GM18526 (cell line): ENCODE measurements around the gene SIRT6.

Source experiments
- POLR2A ChIP-seq: IDR thresholded peaks from 3 replicates; pipeline ENCODE4 v1.6.1; 2011; ENCODE audit not compliant: insufficient read length; ENCODE audit errors: extremely low read depth

SIRT6 gene

GRCh38 chr19:4182084-4182810 is at the start of gene SIRT6, which contains the start of gene ANKRD24:
TSS of gene SIRT6 (minus strand) at chr19:4182563. CDS start at chr19:4182539, 24 bp downstream.
TSS of gene ANKRD24 (plus strand) at chr19:4182689. CDS start at chr19:4186426, 3,737 bp downstream.
- TF ChIP-seq POLR2A, result peak; percentile 77

- TF ChIP-seq POLR2A, result peak; percentile 32
Measured at GRCh38 chr19:4229179-4229931, 47.0 kb upstream of the SIRT6 start, which contains the start of gene EBI3. TSS of gene EBI3 (plus strand) at chr19:4229523. CDS start at chr19:4229551, 28 bp downstream.

DNA sequence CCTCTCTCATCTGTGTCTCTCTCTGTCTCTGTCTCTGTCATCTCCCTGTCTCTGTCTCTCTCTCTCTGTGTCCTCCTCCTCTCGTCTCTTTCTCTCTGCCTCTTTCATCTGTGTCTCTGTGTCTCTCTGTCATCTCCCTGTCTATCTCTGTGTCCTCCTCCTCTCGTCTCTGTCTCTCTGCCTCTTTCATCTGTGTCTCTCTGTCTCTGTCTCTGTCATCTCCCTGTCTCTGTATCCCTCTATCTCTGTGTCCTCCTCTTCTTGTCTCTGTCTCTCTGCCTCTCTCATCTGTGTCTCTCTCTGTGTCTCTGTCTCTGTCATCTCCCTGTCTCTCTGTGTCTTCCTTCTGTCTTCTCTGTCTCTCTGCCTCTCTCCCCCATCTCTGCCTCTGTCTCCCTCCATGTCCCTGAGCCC is 46.4 kb upstream of the SIRT6 start:
- no peak for TF ChIP-seq POLR2A

DNA sequence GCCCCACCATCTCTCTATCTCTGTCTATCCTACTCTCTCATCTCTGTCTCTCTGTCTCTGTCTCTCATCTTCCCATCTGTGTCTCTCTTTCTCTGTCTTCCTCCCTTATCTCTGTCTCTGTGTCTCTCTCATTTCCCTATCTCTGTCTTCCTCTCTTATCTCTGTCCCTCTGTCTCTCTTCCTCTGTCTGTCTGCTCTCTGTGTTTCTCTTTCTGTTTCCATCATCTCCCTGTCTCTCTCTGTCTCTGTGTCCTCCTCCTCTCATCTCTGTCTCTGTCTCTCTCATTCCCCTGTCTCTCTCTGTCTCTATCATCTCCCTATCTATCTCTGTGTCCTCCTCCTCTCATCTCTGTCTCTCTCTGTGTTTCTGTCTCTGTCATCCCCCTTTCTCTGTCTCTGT is 45.4 kb upstream of the SIRT6 start:
- TF ChIP-seq POLR2A, result no peak

DNA sequence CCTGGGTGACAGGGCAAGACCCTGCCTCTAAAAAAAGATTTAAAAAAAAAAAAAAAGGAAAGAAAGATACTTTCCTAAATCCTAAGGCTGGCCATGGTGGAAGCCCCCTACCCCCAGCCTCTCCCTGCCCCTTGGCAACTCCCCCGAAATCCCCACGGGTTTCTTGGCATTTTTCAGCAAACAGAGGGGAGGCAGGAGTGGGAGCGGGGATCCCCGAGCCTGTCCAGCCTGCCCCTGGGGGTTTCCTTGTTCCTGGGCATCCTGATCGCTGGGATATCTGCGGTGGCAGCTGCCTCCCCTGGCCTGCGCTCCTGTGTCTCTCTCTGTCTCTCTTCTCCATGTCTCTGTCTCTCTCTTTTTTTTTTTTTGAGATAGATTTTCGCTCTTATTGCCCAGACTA is 43.5 kb upstream of the SIRT6 start:
- TF ChIP-seq POLR2A, result no peak

GRCh38 chr19:4224470-4224869 is 42.1 kb upstream of the SIRT6 start:
- no peak for TF ChIP-seq POLR2A

DNA sequence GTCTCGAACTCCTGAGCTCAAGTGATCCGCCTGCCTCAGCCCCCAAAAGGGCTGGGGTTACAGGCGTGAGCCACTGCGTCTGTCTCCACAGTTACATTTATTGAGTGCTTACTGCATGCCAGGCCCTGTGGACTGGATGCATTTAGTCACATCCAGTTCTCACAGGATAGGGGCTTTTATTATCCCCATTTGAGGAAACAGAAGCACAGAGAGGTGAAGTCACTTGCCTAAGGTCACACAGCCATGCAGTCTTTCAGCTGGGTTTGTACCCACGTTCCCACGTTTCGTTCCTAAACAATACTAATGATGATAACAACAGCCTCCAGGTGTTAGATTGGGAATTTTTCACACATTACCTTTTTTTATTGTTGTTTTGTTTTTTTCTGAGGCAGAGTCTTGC is 37.8 kb upstream of the SIRT6 start:
- no peak for TF ChIP-seq POLR2A

GRCh38 chr19:4217429-4218264 is 35.3 kb upstream of the SIRT6 start:
- TF ChIP-seq POLR2A, result no peak

- no peak for TF ChIP-seq POLR2A
Measured at GRCh38 chr19:4216846-4217245, 34.5 kb upstream of the SIRT6 start.

DNA sequence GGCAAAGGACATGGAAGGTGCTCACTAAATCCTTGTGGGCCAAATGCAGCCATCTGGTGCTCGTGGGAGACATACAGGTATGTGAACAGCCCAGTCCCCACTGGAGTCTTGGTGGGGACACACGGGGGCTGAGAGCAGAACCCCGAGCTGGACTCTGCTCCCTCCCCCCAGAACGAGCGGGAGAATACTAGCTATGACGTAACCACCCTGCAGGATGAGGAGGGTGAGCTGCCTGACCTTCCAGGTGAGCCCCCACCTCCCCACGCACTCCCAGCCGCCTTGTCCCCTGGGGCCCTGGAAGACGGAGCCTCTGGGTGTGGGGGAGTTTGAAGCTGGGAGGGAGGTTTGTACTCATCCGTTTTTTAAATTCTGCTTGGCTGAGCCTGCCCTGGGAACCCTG is 33.4 kb upstream of the SIRT6 start:
- TF ChIP-seq POLR2A, result no peak

DNA sequence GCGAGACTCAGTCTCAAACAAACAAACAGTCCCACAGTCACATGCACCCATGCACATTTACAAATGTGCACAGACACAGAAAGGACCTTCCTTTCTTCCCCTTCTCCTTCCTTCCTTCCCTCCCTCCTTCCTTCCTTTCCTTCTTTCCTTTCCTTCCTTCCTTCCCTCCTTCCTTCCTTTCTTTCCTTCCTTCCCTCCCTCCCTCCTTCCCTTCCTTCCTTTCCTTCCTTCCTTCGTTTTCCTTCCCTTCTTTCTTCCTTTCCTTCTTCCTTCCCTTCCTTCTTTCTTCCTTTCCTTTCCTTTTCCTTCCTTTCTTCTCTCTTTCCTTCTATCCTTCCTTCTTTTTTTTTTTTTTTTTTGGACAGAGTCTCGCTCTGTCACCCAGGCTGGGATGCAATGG is 30.8 kb upstream of the SIRT6 start:
- no peak for TF ChIP-seq POLR2A

DNA sequence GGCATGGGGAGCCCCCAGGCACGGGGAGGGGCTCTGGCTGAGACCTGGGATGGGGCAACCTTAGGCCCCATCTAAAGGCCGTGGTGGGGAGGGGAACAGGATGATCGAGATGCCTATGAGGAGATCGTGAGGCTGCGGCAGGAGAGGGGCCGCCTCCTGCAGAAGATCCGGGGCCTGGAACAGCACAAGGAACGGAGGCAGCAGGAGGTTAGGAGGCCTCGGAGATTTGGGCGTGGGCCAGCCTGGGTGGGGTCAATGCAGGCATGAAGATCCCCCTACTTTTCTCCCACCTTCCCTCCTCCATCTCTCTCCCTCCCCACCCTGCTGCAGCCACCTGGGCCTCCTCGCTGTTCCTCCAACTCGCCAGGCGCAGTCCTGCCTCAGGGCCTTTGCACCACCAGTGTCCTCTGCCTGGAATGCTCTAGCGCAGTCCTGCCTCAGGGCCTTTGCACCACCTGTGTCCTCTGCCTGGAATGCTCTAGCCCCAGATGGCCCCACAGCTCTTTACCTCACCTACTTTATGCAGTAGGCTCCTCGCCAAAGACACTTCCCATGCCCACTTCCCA is 27.9 kb upstream of the SIRT6 start:
- TF ChIP-seq POLR2A, result no peak

- no peak for TF ChIP-seq POLR2A
Measured at GRCh38 chr19:4208385-4209094, 26.2 kb upstream of the SIRT6 start.

GRCh38 chr19:4206818-4207484 is 24.6 kb upstream of the SIRT6 start:
- no peak for TF ChIP-seq POLR2A
